ENCODE results near the gene UBASH3B. TPM values are rescaled to one million over a fixed set of nuclear protein-coding genes. Genes with fewer than 3 reads are reported as not detected.

The UBASH3B gene
- total and polyA plus RNA-seq, 2 donors (not counting 1 experiment from before 2014, with no cell fraction given), result 13.1 to 44.4 TPM

DNA sequence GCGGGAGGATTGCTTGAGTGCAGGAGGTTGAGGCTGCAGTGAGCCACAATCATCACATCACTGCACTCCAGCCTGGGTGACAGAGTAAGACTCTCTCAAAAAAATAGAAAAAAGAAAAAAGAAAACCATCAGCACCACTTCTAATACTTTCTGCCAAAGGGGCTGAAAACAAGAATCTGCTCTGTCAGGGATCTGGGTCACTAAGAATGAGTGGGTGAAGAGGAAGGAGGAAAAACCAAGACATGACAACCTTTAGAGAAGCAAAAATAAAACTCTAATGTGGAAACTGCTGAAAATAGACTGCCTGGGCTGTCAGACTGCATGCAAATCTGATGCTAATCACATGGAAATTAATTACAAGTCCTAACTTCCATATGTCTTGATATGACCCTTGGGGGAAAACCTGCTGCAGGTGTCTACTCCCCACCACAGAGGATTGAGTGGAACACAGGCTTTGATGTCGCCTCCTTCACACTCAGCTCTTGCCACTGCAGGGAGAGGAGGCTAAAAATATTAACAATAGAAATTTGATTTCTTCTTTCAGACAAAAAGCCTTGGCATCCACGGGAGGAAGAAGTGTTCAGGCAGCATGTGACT lies 120.3 kb downstream of the UBASH3B start:
- Histone ChIP-seq H3K4me3 (replicated peaks in 1 of 4; ENCODE audit: control extremely low read depth in 1 of 4, insufficient read depth in 1 of 4, low read depth in 3 of 4, low read length in 4 of 4) (no peak overlapping the region), H3K36me3 (ENCODE audit: control insufficient read depth, insufficient read depth, low read length) (no peaks in the 10 kb centered on the region), H4K20me1 (ENCODE audit: control insufficient read depth, extremely low read depth, insufficient read depth, low read length) (no peaks in the 10 kb centered on the region), H3K4me1 (ENCODE audit: control insufficient read depth, extremely low read depth, insufficient read depth, low read length) (peaks cover 2% of the 10 kb centered on the region), H3K9ac (ENCODE audit: insufficient read depth, low read length) (no peak overlapping the region), H3K9me3 (ENCODE audit: control insufficient read depth, insufficient read depth, low read depth, low read length) (no peaks in the 10 kb centered on the region), H3K27me3 (ENCODE audit: control insufficient read depth, insufficient read depth, low read length) (no peaks in the 10 kb centered on the region), H3K27ac (ENCODE audit: insufficient read depth, low read length) (no peak overlapping the region), H3K79me2 (ENCODE audit: control insufficient read depth, insufficient read depth, low read length) (peaks cover 2% of the 10 kb centered on the region), H3K4me2 (ENCODE audit: extremely low read depth, insufficient read depth, low read length) (no peak overlapping the region), H2AFZ (ENCODE audit: low read length) (no peak overlapping the region)
- TF ChIP-seq EZH2 (IDR thresholded peaks at IDR 0.05; ENCODE audit: low read length, missing control alignments), result no peak
- TF ChIP-seq, protein P1, sequence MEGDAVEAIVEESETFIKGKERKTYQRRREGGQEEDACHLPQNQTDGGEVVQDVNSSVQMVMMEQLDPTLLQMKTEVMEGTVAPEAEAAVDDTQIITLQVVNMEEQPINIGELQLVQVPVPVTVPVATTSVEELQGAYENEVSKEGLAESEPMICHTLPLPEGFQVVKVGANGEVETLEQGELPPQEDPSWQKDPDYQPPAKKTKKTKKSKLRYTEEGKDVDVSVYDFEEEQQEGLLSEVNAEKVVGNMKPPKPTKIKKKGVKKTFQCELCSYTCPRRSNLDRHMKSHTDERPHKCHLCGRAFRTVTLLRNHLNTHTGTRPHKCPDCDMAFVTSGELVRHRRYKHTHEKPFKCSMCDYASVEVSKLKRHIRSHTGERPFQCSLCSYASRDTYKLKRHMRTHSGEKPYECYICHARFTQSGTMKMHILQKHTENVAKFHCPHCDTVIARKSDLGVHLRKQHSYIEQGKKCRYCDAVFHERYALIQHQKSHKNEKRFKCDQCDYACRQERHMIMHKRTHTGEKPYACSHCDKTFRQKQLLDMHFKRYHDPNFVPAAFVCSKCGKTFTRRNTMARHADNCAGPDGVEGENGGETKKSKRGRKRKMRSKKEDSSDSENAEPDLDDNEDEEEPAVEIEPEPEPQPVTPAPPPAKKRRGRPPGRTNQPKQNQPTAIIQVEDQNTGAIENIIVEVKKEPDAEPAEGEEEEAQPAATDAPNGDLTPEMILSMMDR (conservative IDR thresholded peaks at IDR 0.05 in 1 of 2, IDR thresholded peaks at IDR 0.05 in 1 of 2; ENCODE audit: low read depth in 1 of 2, low read length in 2 of 2), result no peak
- no peak for DNase-seq (ENCODE audit: low read depth in 2 of 2)

DNA sequence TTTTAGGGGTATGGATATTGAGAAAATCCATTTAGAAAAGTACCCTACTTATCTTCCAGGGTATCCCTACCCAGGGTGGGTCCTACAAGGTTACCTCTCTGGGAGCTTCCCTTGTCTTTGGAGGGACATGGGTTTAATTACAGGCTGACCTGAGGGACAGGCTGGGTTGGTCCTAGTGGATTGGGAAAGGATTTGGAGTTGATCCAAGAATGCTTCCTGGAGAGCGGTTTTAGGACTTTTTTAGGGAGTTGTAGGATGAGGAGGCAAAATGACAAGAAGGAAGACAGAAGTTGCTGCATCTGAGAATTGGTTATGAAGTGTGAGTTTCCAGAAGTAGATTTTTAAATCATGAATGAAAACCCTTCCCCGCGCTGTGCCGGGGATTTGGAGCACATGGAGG lies 121.0 kb downstream of the UBASH3B start:
- H3K9me3 ChIP-seq (ENCODE audit: control insufficient read depth, insufficient read depth, low read depth, low read length), result no peaks in the 10 kb centered on the region
- no peak overlapping the region for H3K27ac ChIP-seq (ENCODE audit: insufficient read depth, low read length)
- H4K20me1 ChIP-seq (ENCODE audit: control insufficient read depth, extremely low read depth, insufficient read depth, low read length), result no peaks in the 10 kb centered on the region
- H3K4me2 ChIP-seq (ENCODE audit: extremely low read depth, insufficient read depth, low read length), result no peak overlapping the region
- H3K9ac ChIP-seq (ENCODE audit: insufficient read depth, low read length), result no peak overlapping the region
- no peaks in the 10 kb centered on the region for H3K27me3 ChIP-seq (ENCODE audit: control insufficient read depth, insufficient read depth, low read length)
- H3K4me1 ChIP-seq (ENCODE audit: control insufficient read depth, extremely low read depth, insufficient read depth, low read length), result peaks cover 2% of the 10 kb centered on the region
- peak in 1 of 2 donors; percentile 46 for DNase-seq (ENCODE audit: low read depth in 2 of 2)
- H3K4me3 ChIP-seq (replicated peaks in 1 of 4; ENCODE audit: control extremely low read depth in 1 of 4, insufficient read depth in 1 of 4, low read depth in 3 of 4, low read length in 4 of 4), result no peak overlapping the region
- peaks cover 2% of the 10 kb centered on the region for H3K79me2 ChIP-seq (ENCODE audit: control insufficient read depth, insufficient read depth, low read length)
- no peaks in the 10 kb centered on the region for H3K36me3 ChIP-seq (ENCODE audit: control insufficient read depth, insufficient read depth, low read length)
- no peak for TF ChIP-seq EZH2 (IDR thresholded peaks at IDR 0.05; ENCODE audit: low read length, missing control alignments)
- TF ChIP-seq, protein P1 (conservative IDR thresholded peaks at IDR 0.05 in 1 of 2, IDR thresholded peaks at IDR 0.05 in 1 of 2; ENCODE audit: low read depth in 1 of 2, low read length in 2 of 2), result no peak
- no peak overlapping the region for H2AFZ ChIP-seq (ENCODE audit: low read length)

DNA sequence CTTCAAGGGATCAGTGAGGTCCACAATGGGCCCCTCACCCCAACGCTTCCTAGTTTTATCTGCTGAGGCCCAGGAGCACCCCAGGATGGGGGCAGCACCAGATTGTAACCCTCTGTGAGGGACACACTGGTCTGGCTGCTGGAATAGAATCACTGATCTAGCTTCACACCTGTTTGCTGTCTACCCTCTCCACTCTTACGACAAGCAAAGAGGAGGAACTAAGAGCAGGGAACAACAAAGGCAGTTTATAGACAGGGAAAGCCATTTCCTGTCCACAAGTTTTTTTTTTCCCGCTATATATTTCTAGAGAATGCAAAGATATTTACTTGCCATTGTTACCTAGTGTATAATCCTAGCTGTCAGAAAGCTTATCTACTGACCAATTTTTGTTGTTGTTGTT lies 121.8 kb downstream of the UBASH3B start:
- H4K20me1 ChIP-seq (ENCODE audit: control insufficient read depth, extremely low read depth, insufficient read depth, low read length), result no peaks in the 10 kb centered on the region
- no peaks in the 10 kb centered on the region for H3K27me3 ChIP-seq (ENCODE audit: control insufficient read depth, insufficient read depth, low read length)
- H3K27ac ChIP-seq (ENCODE audit: insufficient read depth, low read length), result no peak overlapping the region
- H3K4me2 ChIP-seq (ENCODE audit: extremely low read depth, insufficient read depth, low read length), result no peak overlapping the region
- no peak overlapping the region for H3K9ac ChIP-seq (ENCODE audit: insufficient read depth, low read length)
- no peak overlapping the region for H3K4me3 ChIP-seq (replicated peaks in 1 of 4; ENCODE audit: control extremely low read depth in 1 of 4, insufficient read depth in 1 of 4, low read depth in 3 of 4, low read length in 4 of 4)
- H2AFZ ChIP-seq (ENCODE audit: low read length), result no peak overlapping the region
- no peak for DNase-seq (ENCODE audit: low read depth in 2 of 2)
- peaks cover 2% of the 10 kb centered on the region for H3K4me1 ChIP-seq (ENCODE audit: control insufficient read depth, extremely low read depth, insufficient read depth, low read length)
- H3K79me2 ChIP-seq (ENCODE audit: control insufficient read depth, insufficient read depth, low read length), result peaks cover 2% of the 10 kb centered on the region
- TF ChIP-seq, protein P1 (conservative IDR thresholded peaks at IDR 0.05 in 1 of 2, IDR thresholded peaks at IDR 0.05 in 1 of 2; ENCODE audit: low read depth in 1 of 2, low read length in 2 of 2), result no peak
- TF ChIP-seq EZH2 (IDR thresholded peaks at IDR 0.05; ENCODE audit: low read length, missing control alignments), result no peak
- no peaks in the 10 kb centered on the region for H3K36me3 ChIP-seq (ENCODE audit: control insufficient read depth, insufficient read depth, low read length)
- H3K9me3 ChIP-seq (ENCODE audit: control insufficient read depth, insufficient read depth, low read depth, low read length), result no peaks in the 10 kb centered on the region

All from fibroblast of lung (primary cell).